ENCODE measurements around the gene BBX. TPM values are rescaled to one million over a fixed set of nuclear protein-coding genes. Genes with fewer than 3 reads are reported as not detected.

The BBX gene
- total RNA-seq, 1 donor from 2014 or later: 37.2 TPM

DNA sequence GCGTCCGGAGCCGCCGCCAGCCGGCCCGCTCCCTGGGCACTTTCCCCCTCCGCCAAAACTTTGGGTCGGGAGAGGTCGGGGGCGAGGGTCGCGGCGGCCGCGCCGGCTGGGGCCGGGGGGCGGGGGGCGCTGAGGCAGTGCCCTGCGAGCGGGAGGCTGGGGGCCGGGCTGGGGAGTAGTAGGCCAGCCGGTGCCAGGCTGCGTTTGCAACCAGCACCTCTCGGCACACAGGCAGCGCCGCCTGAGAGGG lies 452 bp downstream of the BBX start:
- H3K4me1 Mint-ChIP-seq: peaks cover 25% of the 10 kb centered on the region
- peak overlapping the region; percentile 94 for H3K27ac Mint-ChIP-seq
- H3K36me3 Mint-ChIP-seq (ENCODE audit: low read depth): peaks cover 17% of the 10 kb centered on the region
- peak overlapping the region; percentile 97 for H3K4me3 Mint-ChIP-seq
- H3K9me3 Mint-ChIP-seq: no peaks in the 10 kb centered on the region
- peaks cover 6% of the 10 kb centered on the region for H3K27me3 Mint-ChIP-seq
- intact Hi-C loops (cut with micrococcal nuclease): loop anchor here (2.0 to 10.0 kb wide), 6 partner anchors 139 to 1312 kb away; partner anchors contain the start of genes CD47, CIP2A and DZIP3
- DNase-seq: no peak

GRCh38 chr3:107523539-107524325 lies 970 bp downstream of the BBX start:
- no peaks in the 10 kb centered on the region for H3K9me3 Mint-ChIP-seq
- peak overlapping the region; percentile 97 for H3K4me3 Mint-ChIP-seq
- peak; percentile 85 for DNase-seq
- peaks cover 17% of the 10 kb centered on the region for H3K36me3 Mint-ChIP-seq (ENCODE audit: low read depth)
- peaks cover 25% of the 10 kb centered on the region for H3K4me1 Mint-ChIP-seq
- peaks cover 6% of the 10 kb centered on the region for H3K27me3 Mint-ChIP-seq
- H3K27ac Mint-ChIP-seq: peak overlapping the region; percentile 94
- intact Hi-C loops (cut with micrococcal nuclease): loop anchor here (2.0 to 10.0 kb wide), 6 partner anchors 139 to 1311 kb away; partner anchors contain the start of genes CD47, CIP2A and DZIP3

GRCh38 chr3:107524326-107524840 lies 1.6 kb downstream of the BBX start:
- DNase-seq: peak; percentile 70
- H3K4me1 Mint-ChIP-seq: peaks cover 25% of the 10 kb centered on the region
- intact Hi-C loops (cut with micrococcal nuclease): loop anchor here (5.0 to 10.0 kb wide), 4 partner anchors 138 to 1310 kb away; partner anchors contain the start of genes CIP2A and DZIP3
- peaks cover 6% of the 10 kb centered on the region for H3K27me3 Mint-ChIP-seq
- peak overlapping the region; percentile 97 for H3K4me3 Mint-ChIP-seq
- peak overlapping the region; percentile 94 for H3K27ac Mint-ChIP-seq
- no peaks in the 10 kb centered on the region for H3K9me3 Mint-ChIP-seq
- peaks cover 17% of the 10 kb centered on the region for H3K36me3 Mint-ChIP-seq (ENCODE audit: low read depth)

DNA sequence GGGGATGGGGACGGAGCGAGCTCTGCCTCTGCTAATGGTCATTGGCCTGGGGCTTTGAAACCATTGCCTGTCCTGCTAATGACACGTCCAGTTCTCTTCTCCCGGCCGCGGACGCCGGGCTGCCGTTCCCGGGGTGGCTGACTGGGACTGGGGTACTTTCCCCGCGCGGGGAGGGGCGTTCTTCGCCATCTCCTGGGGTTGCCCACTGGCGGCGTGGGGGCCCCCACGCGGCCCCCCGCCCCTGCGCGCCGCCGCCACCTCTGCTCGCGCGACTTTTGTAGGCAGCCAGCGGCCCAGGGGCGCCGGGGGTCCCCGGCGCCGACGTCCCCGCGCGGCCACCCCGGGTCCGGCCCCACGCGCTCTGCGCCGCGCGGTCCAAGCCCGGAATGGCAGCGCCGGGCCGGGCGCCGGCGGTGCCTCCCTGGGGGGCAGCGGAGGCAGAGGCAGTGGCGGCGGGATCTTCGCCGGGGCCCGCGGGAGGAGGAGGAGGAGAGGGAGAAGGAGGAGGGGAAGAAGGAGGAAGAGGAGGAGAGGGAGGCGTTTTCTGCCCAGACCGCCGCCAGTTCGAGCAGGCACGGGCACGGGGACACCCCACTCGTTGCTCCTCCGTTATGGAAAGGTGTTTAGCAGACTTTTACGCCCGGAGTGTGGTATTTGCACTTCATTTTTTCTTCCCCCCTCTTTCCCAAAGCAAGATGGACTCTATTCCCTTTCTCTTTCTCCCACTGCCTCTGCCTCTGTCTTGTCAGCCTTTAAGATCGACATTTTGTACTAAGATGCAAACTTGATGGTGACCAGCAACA lies 2.3 kb downstream of the BBX start:
- H3K27me3 Mint-ChIP-seq: peaks cover 6% of the 10 kb centered on the region
- H3K27ac Mint-ChIP-seq: peak overlapping the region; percentile 94
- H3K4me1 Mint-ChIP-seq: peaks cover 25% of the 10 kb centered on the region
- no peaks in the 10 kb centered on the region for H3K9me3 Mint-ChIP-seq
- peak; percentile 83 for DNase-seq
- intact Hi-C loops (cut with micrococcal nuclease): loop anchor here (5.0 to 10.0 kb wide), 4 partner anchors 137 to 1310 kb away; partner anchors contain the start of genes CIP2A and DZIP3
- peaks cover 17% of the 10 kb centered on the region for H3K36me3 Mint-ChIP-seq (ENCODE audit: low read depth)
- peak overlapping the region; percentile 97 for H3K4me3 Mint-ChIP-seq

DNA sequence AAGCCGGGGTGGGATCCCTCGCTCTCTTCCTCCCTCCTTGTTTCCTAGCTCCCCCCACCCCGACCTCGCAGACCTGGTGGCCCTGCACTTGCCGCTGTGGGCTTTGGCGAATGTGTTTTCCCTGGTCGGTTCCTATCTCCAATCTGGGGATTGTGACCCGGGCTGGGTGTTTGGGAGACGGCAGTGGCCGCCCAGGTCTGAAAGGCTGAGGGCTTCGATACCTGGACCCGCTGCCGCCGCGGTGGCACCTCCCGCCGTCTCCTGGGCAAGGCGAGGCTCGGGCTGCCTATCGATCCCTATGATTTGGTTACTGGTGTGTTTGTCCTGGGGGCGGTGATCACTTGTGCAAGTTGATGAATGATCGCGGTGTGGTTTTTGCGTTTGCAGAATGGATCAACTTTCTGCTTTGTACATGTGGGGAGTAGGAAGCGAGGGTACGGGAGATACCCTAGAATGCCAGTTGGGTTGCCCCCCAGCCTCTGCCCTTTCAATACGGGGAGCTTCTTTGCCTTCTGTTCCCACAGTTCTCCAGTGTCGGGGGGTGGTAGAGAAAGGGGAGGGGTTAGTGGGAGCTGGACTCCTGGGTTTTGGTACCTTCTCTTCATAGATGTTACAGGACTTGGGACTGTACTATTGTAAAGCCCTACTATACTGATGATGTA lies 3.0 kb downstream of the BBX start:
- intact Hi-C loops (cut with micrococcal nuclease): loop anchor here (10.0 kb wide), 3 partner anchors 599 to 1309 kb away; partner anchors contain the start of genes CIP2A and DZIP3

DNA sequence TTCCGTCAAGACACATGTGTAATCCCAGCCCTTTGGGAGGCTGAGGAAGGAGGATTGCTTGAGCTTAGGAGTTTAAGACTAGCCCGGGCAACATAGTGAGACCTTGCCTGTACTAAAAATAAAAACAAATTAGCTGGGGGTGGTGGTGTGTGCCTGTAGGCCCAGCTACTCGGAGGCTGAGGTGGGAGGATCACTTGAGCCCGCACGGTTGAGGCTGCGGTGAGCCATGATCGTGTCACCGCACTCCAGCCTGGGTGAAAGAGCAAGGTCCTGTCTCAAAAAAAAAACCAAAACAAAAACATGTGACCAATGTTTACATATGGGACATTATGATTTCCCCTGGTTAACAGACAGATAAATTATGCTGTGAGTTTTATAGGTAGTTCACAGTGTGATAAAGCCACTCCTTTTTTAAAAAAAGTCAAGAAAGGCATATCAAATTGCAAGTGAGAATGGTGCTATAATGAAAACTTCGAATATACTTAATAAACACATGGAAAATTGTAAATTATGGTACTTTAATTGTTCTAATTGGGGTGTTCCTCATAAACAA lies 9.2 kb downstream of the BBX start:
- H3K9me3 Mint-ChIP-seq: no peaks in the 10 kb centered on the region
- H3K27me3 Mint-ChIP-seq: no peaks in the 10 kb centered on the region
- intact Hi-C loops (cut with micrococcal nuclease): no loop called here
- peaks cover 6% of the 10 kb centered on the region for H3K4me1 Mint-ChIP-seq
- peaks cover 17% of the 10 kb centered on the region for H3K36me3 Mint-ChIP-seq (ENCODE audit: low read depth)
- H3K27ac Mint-ChIP-seq: no peak overlapping the region
- no peak overlapping the region for H3K4me3 Mint-ChIP-seq
- no peak for DNase-seq

More for the DNA sequence above, 3.0 kb downstream of the BBX start:
- H3K27me3 Mint-ChIP-seq: peaks cover 5% of the 10 kb centered on the region
- H3K4me3 Mint-ChIP-seq: peak overlapping the region; percentile 97
- H3K36me3 Mint-ChIP-seq (ENCODE audit: low read depth): peaks cover 19% of the 10 kb centered on the region
- DNase-seq: peak; percentile 70
- H3K4me1 Mint-ChIP-seq: peaks cover 25% of the 10 kb centered on the region
- H3K27ac Mint-ChIP-seq: peak overlapping the region; percentile 87
- H3K9me3 Mint-ChIP-seq: no peaks in the 10 kb centered on the region

- Mint-ChIP-seq H3K9me3 (no peaks in the 10 kb centered on the region), H3K36me3 (ENCODE audit: low read depth) (peaks cover 2% of the 10 kb centered on the region), H3K27ac (no peak overlapping the region), H3K27me3 (no peaks in the 10 kb centered on the region), H3K4me1 (no peaks in the 10 kb centered on the region), H3K4me3 (no peak overlapping the region)
- no peak for DNase-seq
- intact Hi-C loops (cut with micrococcal nuclease): no loop called here
These were observed 18.1 kb downstream of the BBX start for GRCh38 chr3:107540857-107541256.

DNA sequence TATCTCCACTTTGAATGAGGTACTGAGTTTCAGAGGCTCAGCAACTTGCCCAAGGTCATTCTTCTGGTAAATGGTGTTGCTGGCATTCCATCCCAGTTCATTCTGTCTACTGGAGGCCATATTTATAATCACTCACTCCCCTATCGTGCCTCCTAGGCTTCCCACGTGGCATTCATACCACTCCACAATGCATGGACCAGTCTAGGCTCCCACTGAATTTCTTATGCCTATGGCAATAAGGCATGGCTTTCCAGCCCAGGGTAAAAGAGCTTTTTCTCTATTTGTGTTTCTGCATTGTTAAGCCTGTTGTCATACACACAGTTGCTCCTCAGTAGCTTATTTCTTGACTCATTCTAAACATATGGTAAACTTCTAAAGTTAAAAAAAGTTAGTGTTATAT lies 19.9 kb downstream of the BBX start:
- no peak for DNase-seq
- Mint-ChIP-seq H3K27ac (no peak overlapping the region), H3K36me3 (ENCODE audit: low read depth) (peaks cover 4% of the 10 kb centered on the region), H3K4me1 (no peaks in the 10 kb centered on the region), H3K27me3 (no peaks in the 10 kb centered on the region), H3K9me3 (no peaks in the 10 kb centered on the region), H3K4me3 (no peak overlapping the region)
- intact Hi-C loops (cut with micrococcal nuclease): loop anchor here (1.0 kb wide), 1 partner anchor 270 kb away; no protein-coding TSS in a partner anchor

DNA sequence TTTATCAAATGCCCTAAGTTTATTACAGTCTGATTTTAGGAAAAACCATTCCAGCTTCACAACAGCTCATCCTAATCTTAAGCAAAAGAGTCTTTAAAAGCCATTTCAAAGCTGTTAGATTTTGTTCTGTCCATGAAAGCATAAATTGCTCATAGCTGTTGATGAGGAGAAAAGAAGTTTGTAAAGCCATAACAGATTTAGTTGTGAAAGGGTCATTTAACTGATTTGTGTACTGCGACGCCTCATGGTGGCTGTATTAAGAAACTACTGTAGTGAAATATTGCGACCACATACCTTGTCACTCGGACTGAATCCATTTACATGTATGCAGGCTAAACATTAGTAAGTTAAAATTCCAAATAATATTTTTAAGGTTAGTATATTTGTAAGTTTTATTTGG lies 20.9 kb downstream of the BBX start:
- intact Hi-C loops (cut with micrococcal nuclease): loop anchor here (1.0 kb wide), 1 partner anchor 271 kb away; no protein-coding TSS in a partner anchor
- no peaks in the 10 kb centered on the region for H3K27me3 Mint-ChIP-seq
- no peak overlapping the region for H3K4me3 Mint-ChIP-seq

GRCh38 chr3:107545680-107546120 lies 22.9 kb downstream of the BBX start:
- Mint-ChIP-seq H3K9me3 (peaks cover 6% of the 10 kb centered on the region), H3K36me3 (ENCODE audit: low read depth) (peaks cover 5% of the 10 kb centered on the region), H3K27me3 (no peaks in the 10 kb centered on the region), H3K27ac (no peak overlapping the region), H3K4me1 (peaks cover 5% of the 10 kb centered on the region), H3K4me3 (no peak overlapping the region)
- DNase-seq: no peak
- intact Hi-C loops (cut with micrococcal nuclease): no loop called here

More for the DNA sequence above, 20.9 kb downstream of the BBX start:
- H3K36me3 Mint-ChIP-seq (ENCODE audit: low read depth): peaks cover 7% of the 10 kb centered on the region
- no peak for DNase-seq
- no peak overlapping the region for H3K27ac Mint-ChIP-seq
- H3K4me1 Mint-ChIP-seq: no peaks in the 10 kb centered on the region
- peaks cover 5% of the 10 kb centered on the region for H3K9me3 Mint-ChIP-seq

- H3K27me3 Mint-ChIP-seq: no peaks in the 10 kb centered on the region
- H3K36me3 Mint-ChIP-seq (ENCODE audit: low read depth): peaks cover 5% of the 10 kb centered on the region
- no peak overlapping the region for H3K4me3 Mint-ChIP-seq
- no peak overlapping the region for H3K27ac Mint-ChIP-seq
- DNase-seq: no peak
- intact Hi-C loops (cut with micrococcal nuclease): no loop called here
- H3K9me3 Mint-ChIP-seq: peaks cover 6% of the 10 kb centered on the region
- peaks cover 5% of the 10 kb centered on the region for H3K4me1 Mint-ChIP-seq
These were observed 25.8 kb downstream of the BBX start for GRCh38 chr3:107548601-107549000.

- Mint-ChIP-seq H3K27ac (no peak overlapping the region), H3K9me3 (no peaks in the 10 kb centered on the region), H3K4me3 (no peak overlapping the region), H3K36me3 (ENCODE audit: low read depth) (peaks cover 2% of the 10 kb centered on the region), H3K27me3 (no peaks in the 10 kb centered on the region), H3K4me1 (peaks cover 4% of the 10 kb centered on the region)
- intact Hi-C loops (cut with micrococcal nuclease): no loop called here
- DNase-seq: no peak
These were observed 32.6 kb downstream of the BBX start for GRCh38 chr3:107555359-107555758.

- H3K4me3 Mint-ChIP-seq: no peak overlapping the region
- no peaks in the 10 kb centered on the region for H3K27me3 Mint-ChIP-seq
- H3K27ac Mint-ChIP-seq: no peak overlapping the region
- H3K9me3 Mint-ChIP-seq: no peaks in the 10 kb centered on the region
- intact Hi-C loops (cut with micrococcal nuclease): no loop called here
- H3K4me1 Mint-ChIP-seq: peaks cover 3% of the 10 kb centered on the region
- no peak for DNase-seq
- peaks cover 2% of the 10 kb centered on the region for H3K36me3 Mint-ChIP-seq (ENCODE audit: low read depth)
These were observed 35.0 kb downstream of the BBX start for GRCh38 chr3:107557743-107558142.
